ENCODE results near the gene SHOX. TPM values are rescaled to one million over a fixed set of nuclear protein-coding genes. Genes with fewer than 3 reads are reported as not detected.

Gene SHOX
- total RNA-seq, 1 experiment from 2014 or later: not detected

- H3K27me3 ChIP-seq (replicated peaks; ENCODE audit: control insufficient read depth, insufficient read depth, low read length): no peaks in the 10 kb centered on the region
- H3K27me3 Mint-ChIP-seq (ENCODE audit: insufficient read depth, unreplicated experiment): peaks cover 15% of the 10 kb centered on the region
- POLR2A ChIA-PET: no interaction called here
Observed at GRCh38 chrX:618761-619450, 11.7 kb upstream of the SHOX start.

GRCh38 chrX:619451-619811 is 11.2 kb upstream of the SHOX start:
- peaks cover 15% of the 10 kb centered on the region for H3K27me3 Mint-ChIP-seq (ENCODE audit: insufficient read depth, unreplicated experiment)

More at GRCh38 chrX:618761-619450, 11.7 kb upstream of the SHOX start:
- intact Hi-C loops (cut with micrococcal nuclease; ENCODE audit: unreplicated experiment): no loop called here
- no TSS peak for BruUV-seq (replicated peaks)
- H3K4me1 ChIP-seq: no peaks in the 10 kb centered on the region
- no peak overlapping the region for H3K4me3 ChIP-seq (ENCODE audit: low read depth, low read length)
- peaks cover 25% of the 10 kb centered on the region for H3K9me3 Mint-ChIP-seq (ENCODE audit: unreplicated experiment)
- no peak for DNase-seq
- no peaks in the 10 kb centered on the region for H3K36me3 ChIP-seq (ENCODE audit: control insufficient read depth, insufficient read depth, low read length)
- no peak overlapping the region for H3K27ac Mint-ChIP-seq (ENCODE audit: unreplicated experiment)
- peaks cover 5% of the 10 kb centered on the region for H3K36me3 Mint-ChIP-seq (ENCODE audit: insufficient read depth, unreplicated experiment)
- no peaks in the 10 kb centered on the region for H3K9me3 ChIP-seq
- no peak for TF ChIP-seq CTCF (IDR thresholded peaks at IDR 0.05; ENCODE audit: insufficient read depth in 1 of 2, low read depth in 1 of 2, low read length in 1 of 2, severe bottlenecking in 1 of 2, unreplicated experiment in 1 of 2)
- no peak overlapping the region for H3K4me3 Mint-ChIP-seq (ENCODE audit: unreplicated experiment)
- no peaks in the 10 kb centered on the region for H3K4me1 Mint-ChIP-seq (ENCODE audit: low read depth, unreplicated experiment)
- CTCF ChIA-PET: no interaction called here

GRCh38 chrX:619812-620531 is 10.6 kb upstream of the SHOX start:
- intact Hi-C loops (cut with micrococcal nuclease; ENCODE audit: unreplicated experiment): no loop called here
- no peak overlapping the region for H3K4me3 Mint-ChIP-seq (ENCODE audit: unreplicated experiment)
- ChIA-PET CTCF (no interaction called here), POLR2A (no interaction called here)
- peaks cover 15% of the 10 kb centered on the region for H3K27me3 Mint-ChIP-seq (ENCODE audit: insufficient read depth, unreplicated experiment)
- no peaks in the 10 kb centered on the region for H3K36me3 ChIP-seq (ENCODE audit: control insufficient read depth, insufficient read depth, low read length)
- no TSS peak for BruUV-seq (replicated peaks)
- H3K4me3 ChIP-seq (ENCODE audit: low read depth, low read length): no peak overlapping the region
- no peaks in the 10 kb centered on the region for H3K9me3 ChIP-seq
- H3K4me1 Mint-ChIP-seq (ENCODE audit: low read depth, unreplicated experiment): no peaks in the 10 kb centered on the region
- H3K4me1 ChIP-seq: no peaks in the 10 kb centered on the region
- no peaks in the 10 kb centered on the region for H3K27me3 ChIP-seq (replicated peaks; ENCODE audit: control insufficient read depth, insufficient read depth, low read length)
- H3K9me3 Mint-ChIP-seq (ENCODE audit: unreplicated experiment): peaks cover 30% of the 10 kb centered on the region
- no peak for DNase-seq
- H3K36me3 Mint-ChIP-seq (ENCODE audit: insufficient read depth, unreplicated experiment): peaks cover 5% of the 10 kb centered on the region
- no peak for TF ChIP-seq CTCF (IDR thresholded peaks at IDR 0.05; ENCODE audit: insufficient read depth in 1 of 2, low read depth in 1 of 2, low read length in 1 of 2, severe bottlenecking in 1 of 2, unreplicated experiment in 1 of 2)
- no peak overlapping the region for H3K27ac Mint-ChIP-seq (ENCODE audit: unreplicated experiment)

More at GRCh38 chrX:619451-619811, 11.2 kb upstream of the SHOX start:
- BruUV-seq (replicated peaks): no TSS peak
- ChIA-PET POLR2A (no interaction called here), CTCF (no interaction called here)
- Histone ChIP-seq H3K27me3 (replicated peaks; ENCODE audit: control insufficient read depth, insufficient read depth, low read length) (no peaks in the 10 kb centered on the region), H3K4me1 (no peaks in the 10 kb centered on the region), H3K4me3 (ENCODE audit: low read depth, low read length) (no peak overlapping the region), H3K9me3 (no peaks in the 10 kb centered on the region), H3K36me3 (ENCODE audit: control insufficient read depth, insufficient read depth, low read length) (no peaks in the 10 kb centered on the region)
- Mint-ChIP-seq H3K36me3 (ENCODE audit: insufficient read depth, unreplicated experiment) (peaks cover 5% of the 10 kb centered on the region), H3K4me1 (ENCODE audit: low read depth, unreplicated experiment) (no peaks in the 10 kb centered on the region), H3K27ac (ENCODE audit: unreplicated experiment) (no peak overlapping the region), H3K4me3 (ENCODE audit: unreplicated experiment) (no peak overlapping the region), H3K9me3 (ENCODE audit: unreplicated experiment) (peaks cover 25% of the 10 kb centered on the region)
- TF ChIP-seq CTCF (IDR thresholded peaks at IDR 0.05; ENCODE audit: insufficient read depth in 1 of 2, low read depth in 1 of 2, low read length in 1 of 2, severe bottlenecking in 1 of 2, unreplicated experiment in 1 of 2): no peak
- no peak for DNase-seq
- intact Hi-C loops (cut with micrococcal nuclease; ENCODE audit: unreplicated experiment): no loop called here

Measured in Caco-2 (cell line).